ENCODE results near the gene SMAD4. TPM values are rescaled to one million over a fixed set of nuclear protein-coding genes. Genes with fewer than 3 reads are reported as not detected.

SMAD4 gene
- total RNA-seq, 2 donors from 2014 or later: 57.5 to 102 TPM

DNA sequence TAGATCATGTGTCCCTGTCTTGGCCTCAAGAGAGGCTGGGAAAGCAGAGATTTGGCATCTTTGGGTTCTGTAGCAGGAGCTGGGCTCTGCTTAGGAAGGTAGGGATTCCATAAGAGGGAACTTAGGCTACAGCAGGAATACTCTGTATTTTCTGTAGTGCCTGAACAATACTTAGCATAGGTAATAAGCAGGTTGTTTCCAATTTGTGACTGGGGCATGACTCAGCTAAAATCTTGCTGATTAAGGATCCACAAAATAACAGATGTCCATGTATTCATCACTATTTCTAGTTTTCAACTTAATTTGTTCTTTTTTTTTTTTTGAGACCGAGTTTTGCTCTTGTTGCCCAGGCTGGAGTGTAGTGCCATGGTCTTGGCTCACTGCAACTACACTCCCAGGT, 68.5 kb downstream of the SMAD4 start:
- Histone ChIP-seq H3K36me3 (no peaks in the 10 kb centered on the region), H3K27ac (no peak overlapping the region), H3K27me3 (no peaks in the 10 kb centered on the region), H3K4me3 (no peak overlapping the region), H3K9me3 (no peaks in the 10 kb centered on the region), H3K4me1 (no peaks in the 10 kb centered on the region)
- no peak for TF ChIP-seq CTCF (IDR thresholded peaks at IDR 0.05)
- DNase-seq (ENCODE audit: low spot score): no peak

- Histone ChIP-seq H3K36me3 (no peaks in the 10 kb centered on the region), H3K27me3 (no peaks in the 10 kb centered on the region), H3K4me1 (no peaks in the 10 kb centered on the region), H3K27ac (no peak overlapping the region), H3K4me3 (no peak overlapping the region), H3K9me3 (no peaks in the 10 kb centered on the region)
- no peak for DNase-seq (ENCODE audit: low spot score)
- no peak for TF ChIP-seq CTCF (IDR thresholded peaks at IDR 0.05)
Measured at GRCh38 chr18:51100385-51101120, 70.5 kb downstream of the SMAD4 start.

DNA sequence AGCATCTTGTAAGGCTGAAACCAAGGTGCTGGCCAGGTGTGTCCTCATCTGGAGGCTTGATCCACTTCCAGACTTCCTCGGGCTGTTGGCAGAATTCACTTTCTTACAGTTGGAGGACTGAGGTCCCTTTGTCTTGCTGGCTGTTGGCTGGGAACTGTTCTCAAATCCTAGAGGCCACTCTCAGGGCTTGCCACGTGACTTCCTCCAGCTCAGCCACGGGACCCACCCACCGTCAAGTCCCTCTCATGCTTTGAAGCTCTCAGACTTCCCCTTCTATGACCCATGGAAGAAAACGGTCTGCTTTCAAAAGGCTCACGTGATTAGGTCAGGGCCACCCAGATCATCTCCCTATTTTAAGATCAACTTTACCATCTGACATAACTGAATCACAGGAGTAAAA, 77.1 kb downstream of the SMAD4 start:
- Histone ChIP-seq H3K4me1 (peaks cover 3 to 4% of the 10 kb centered on the region in 2 donors), H3K9me3 (no peaks in the 10 kb centered on the region), H3K36me3 (no peaks in the 10 kb centered on the region), H3K27me3 (no peaks in the 10 kb centered on the region), H3K4me3 (no peak overlapping the region), H3K27ac (no peak overlapping the region)
- no peak for DNase-seq (ENCODE audit: low spot score)
- no peak for TF ChIP-seq CTCF (IDR thresholded peaks at IDR 0.05)

- H3K4me1 ChIP-seq: peaks cover 3 to 4% of the 10 kb centered on the region in 2 donors
- no peaks in the 10 kb centered on the region for H3K36me3 ChIP-seq
- DNase-seq (ENCODE audit: low spot score): no peak
- no peak overlapping the region for H3K4me3 ChIP-seq
- H3K9me3 ChIP-seq: no peaks in the 10 kb centered on the region
- no peak for TF ChIP-seq CTCF (IDR thresholded peaks at IDR 0.05)
- H3K27ac ChIP-seq: no peak overlapping the region
- H3K27me3 ChIP-seq: no peaks in the 10 kb centered on the region
Measured at GRCh38 chr18:51107598-51108305, 77.7 kb downstream of the SMAD4 start.

DNA sequence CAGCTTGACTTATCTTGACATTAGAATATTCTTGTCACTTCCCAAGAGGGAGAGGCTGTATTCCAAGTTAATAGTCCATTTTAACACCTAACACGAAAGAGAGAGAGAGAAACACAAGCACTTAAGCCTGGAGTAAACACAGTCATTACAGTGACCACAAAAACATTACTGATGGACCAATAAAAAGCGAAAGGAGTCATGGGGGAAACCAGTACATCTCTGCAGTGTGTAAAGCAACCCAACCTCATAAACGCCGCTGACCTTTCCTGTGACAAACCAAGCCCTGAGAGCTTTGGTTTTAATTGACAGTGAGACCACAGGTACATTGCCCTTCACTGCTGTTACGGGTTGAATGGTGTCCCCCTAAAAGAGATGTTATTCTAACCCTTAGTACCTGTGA, 78.3 kb downstream of the SMAD4 start:
- no peak for DNase-seq (ENCODE audit: low spot score)
- no peak for TF ChIP-seq CTCF (IDR thresholded peaks at IDR 0.05)
- H3K4me3 ChIP-seq: no peak overlapping the region
- H3K27ac ChIP-seq: no peak overlapping the region
- H3K27me3 ChIP-seq: no peaks in the 10 kb centered on the region
- H3K36me3 ChIP-seq: no peaks in the 10 kb centered on the region
- H3K4me1 ChIP-seq: peaks cover 3 to 4% of the 10 kb centered on the region in 2 donors
- no peaks in the 10 kb centered on the region for H3K9me3 ChIP-seq
